CD14-positive monocyte (primary cell): ENCODE measurements around the gene PCDHA1. TPM values are rescaled to one million over a fixed set of nuclear protein-coding genes. Genes with fewer than 3 reads are reported as not detected.
A peak's percentile ranks its signal among the peaks of the same experiment; 100 is the strongest.

Source experiments
- DNase-seq, 3 donors: peaks; one replicate each; pipeline ENCODE4 v3.0.0-alpha.2; 2011 to 2022
- H2AFZ ChIP-seq: 2 replicates; pipeline ENCODE4 v1.6.0; 2012; ENCODE audit warnings: mild to moderate bottlenecking, low read depth, low read length, inconsistent platforms; ENCODE audit not compliant: insufficient read depth, poor library complexity, severe bottlenecking
- H3K27ac ChIP-seq, 2 donors: 1 replicate in 1 of 2; 2 replicates in 1 of 2; pipeline ENCODE4 v1.5.1; 2012 to 2013; ENCODE audit warnings: low read length in 2 of 2, control low read depth in 1 of 2, inconsistent platforms in 1 of 2, low read depth in 1 of 2, mild to moderate bottlenecking in 1 of 2
- H3K27me3 ChIP-seq, 2 donors: one replicate each; pipeline versions ENCODE4 v1.6.0 to v1.6.1; 2011 to 2013; ENCODE audit warnings: low read length in 2 of 2; ENCODE audit not compliant: control insufficient read depth in 2 of 2, insufficient read depth in 2 of 2
- H3K36me3 ChIP-seq, 2 donors: replicated peaks in 1 of 2; 1 replicate in 1 of 2; 2 replicates in 1 of 2; pipeline versions ENCODE4 v1.5.1 to v1.6.1; 2012 to 2013; ENCODE audit warnings: low read length in 2 of 2, control low read depth in 1 of 2, inconsistent platforms in 1 of 2, mild to moderate bottlenecking in 1 of 2; ENCODE audit not compliant: insufficient read depth in 2 of 2, control insufficient read depth in 1 of 2
- H3K4me1 ChIP-seq, 2 donors: 1 replicate in 1 of 2; 2 replicates in 1 of 2; pipeline versions ENCODE4 v1.5.1 to v1.6.1; 2012 to 2013; ENCODE audit warnings: low read length in 2 of 2, control low read depth in 1 of 2, inconsistent platforms in 1 of 2, mild to moderate bottlenecking in 1 of 2, moderate library complexity in 1 of 2; ENCODE audit not compliant: insufficient read depth in 2 of 2, control insufficient read depth in 1 of 2
- H3K4me2 ChIP-seq: replicated peaks from 2 replicates; pipeline ENCODE3; 2012; ENCODE audit warnings: low read length, moderate library complexity, mild to moderate bottlenecking; ENCODE audit not compliant: poor library complexity, severe bottlenecking; ENCODE audit errors: extremely low read depth
- H3K4me3 ChIP-seq, 3 experiments: fragments of 200-600 bp in 1 of 3; sonication (generic) in 1 of 3; replicated peaks in 1 of 3; 1 replicate in 2 of 3; 2 replicates in 1 of 3; pipeline ENCODE4 v1.5.1; 2011 to 2013; ENCODE audit warnings: low read length in 3 of 3, mild to moderate bottlenecking in 3 of 3, control low read depth in 2 of 3, low read depth in 2 of 3, inconsistent platforms in 1 of 3, moderate library complexity in 1 of 3
- H3K79me2 ChIP-seq: 2 replicates; pipeline ENCODE4 v1.6.0; 2012; ENCODE audit warnings: mild to moderate bottlenecking, control low read depth, inconsistent platforms, low read length, moderate library complexity; ENCODE audit not compliant: insufficient read depth
- H3K9ac ChIP-seq: 2 replicates; pipeline ENCODE4 v1.6.0; 2017; ENCODE audit warnings: low read length, mild to moderate bottlenecking; ENCODE audit not compliant: insufficient read depth, poor library complexity, severe bottlenecking
- H3K9me3 ChIP-seq, 2 donors: replicated peaks in 1 of 2; 1 replicate in 1 of 2; 2 replicates in 1 of 2; pipeline versions ENCODE4 v1.5.1 to v1.6.1; 2012 to 2013; ENCODE audit warnings: low read length in 2 of 2, control low read depth in 1 of 2; ENCODE audit not compliant: control insufficient read depth in 1 of 2, insufficient read depth in 1 of 2
- H4K20me1 ChIP-seq: 2 replicates; pipeline ENCODE4 v1.6.0; 2012; ENCODE audit warnings: mild to moderate bottlenecking, low read length, control low read depth, moderate library complexity; ENCODE audit not compliant: insufficient read depth
- H3K27ac Mint-ChIP-seq, 7 donors: one replicate each; pipeline ENCODE4 v1.8.0; 2020; ENCODE audit warnings: mild to moderate bottlenecking in 7 of 7, mixed read lengths in 7 of 7, moderate library complexity in 6 of 7, inconsistent platforms in 2 of 7
- H3K27me3 Mint-ChIP-seq, 3 donors: one replicate each; pipeline ENCODE4 v1.8.0; 2021 to 2022; ENCODE audit warnings: low read depth in 3 of 3, mild to moderate bottlenecking in 3 of 3, mixed read lengths in 3 of 3, moderate library complexity in 3 of 3, inconsistent platforms in 1 of 3
- H3K36me3 Mint-ChIP-seq, 2 donors: one replicate each; pipeline ENCODE4 v1.8.0; 2020; ENCODE audit warnings: mixed read lengths in 2 of 2, inconsistent platforms in 1 of 2, mild to moderate bottlenecking in 1 of 2
- H3K4me1 Mint-ChIP-seq: one replicate; pipeline ENCODE4 v1.8.0; 2020; ENCODE audit warnings: mild to moderate bottlenecking, mixed read lengths
- H3K4me3 Mint-ChIP-seq, 2 donors: one replicate each; pipeline ENCODE4 v1.8.0; 2020; ENCODE audit warnings: mild to moderate bottlenecking in 2 of 2, mixed read lengths in 2 of 2, moderate library complexity in 1 of 2
- H3K9me3 Mint-ChIP-seq, 7 donors: one replicate each; pipeline ENCODE4 v1.8.0; 2020 to 2022; ENCODE audit warnings: mixed read lengths in 7 of 7, mild to moderate bottlenecking in 6 of 7, moderate library complexity in 6 of 7, inconsistent platforms in 2 of 7
- WGBS: methylation state at CpG from one replicate; pipeline ENCODE4 v1.1.5; 2013; ENCODE audit warnings: missing lambda C conversion rate; ENCODE audit not compliant: insufficient coverage; 5-methylcytosine and 5-hydroxymethylcytosine counted together
- intact Hi-C, 2 donors: fragments of 100-400 bp; cut with micrococcal nuclease; formaldehyde crosslinking; loops; one replicate each; pipeline versions ENCODE4 v1.15.0 to v1.15.1; 2023
- polyA plus RNA-seq, 3 donors: library from polyadenylated mRNA; depleted of rRNA in 1 of 3; unstranded in 2 of 3; stranded (reverse) in 1 of 3; fragments of 300-500 nt in 2 of 3; fragments of >200 nt in 1 of 3; fragmentation: Illumina TruSeq in 2 of 3; gene quantifications; 1 replicate in 2 of 3; 2 replicates in 1 of 3; pipeline ENCODE4 v1.2.3, GENCODE V29; 2012 to 2021
- TF ChIP-seq, protein P1 (sequence below): fragments of 200-600 bp; IDR thresholded peaks from one replicate; pipeline ENCODE4 v1.8.0; 2022; ENCODE audit warnings: antibody characterized with exemption, mild to moderate bottlenecking

The PCDHA1 gene
- polyA plus RNA-seq, 3 donors: not detected

DNA sequence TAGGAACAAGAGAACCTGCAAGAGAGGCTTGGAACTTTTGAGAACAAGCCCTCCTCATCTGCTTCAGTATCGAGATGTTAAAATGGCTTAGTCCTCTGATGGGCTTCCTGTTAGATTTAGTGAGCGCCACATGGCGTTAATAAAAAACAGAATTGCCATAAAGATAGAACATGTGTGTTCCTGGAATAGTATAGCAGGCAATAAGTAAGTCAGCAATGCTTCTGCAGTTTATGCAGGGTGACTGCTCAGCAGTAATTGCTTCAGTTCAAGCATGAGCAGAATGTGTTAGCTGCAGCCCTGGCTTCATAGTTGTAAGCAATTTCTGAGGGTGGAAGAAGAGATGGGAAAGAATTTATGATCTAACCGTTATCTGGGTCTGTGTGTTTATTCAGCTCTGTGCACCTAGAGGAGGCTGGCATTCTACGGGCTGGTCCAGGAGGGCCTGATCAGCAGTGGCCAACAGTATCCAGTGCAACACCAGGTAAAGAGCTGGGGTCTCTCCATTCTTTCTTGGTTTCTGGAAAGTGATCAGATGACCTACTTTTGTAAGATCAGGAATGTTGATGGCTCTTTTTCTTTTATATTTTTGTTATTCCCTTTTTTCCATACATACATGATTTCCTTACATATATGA, 196.3 kb downstream of the PCDHA1 start:
- Mint-ChIP-seq H3K36me3 (no peaks in the 10 kb centered on the region), H3K9me3 (peaks cover 4 to 19% (median 7%) of the 10 kb centered on the region in 7 donors), H3K4me3 (no peak overlapping the region), H3K27me3 (peaks cover 0 to 4% (median 3%) of the 10 kb centered on the region in 3 donors), H3K4me1 (no peaks in the 10 kb centered on the region), H3K27ac (peak overlapping the region in 1 of 7 donors; percentile 8)
- no peaks in the 10 kb centered on the region for H4K20me1 ChIP-seq
- TF ChIP-seq, protein P1, sequence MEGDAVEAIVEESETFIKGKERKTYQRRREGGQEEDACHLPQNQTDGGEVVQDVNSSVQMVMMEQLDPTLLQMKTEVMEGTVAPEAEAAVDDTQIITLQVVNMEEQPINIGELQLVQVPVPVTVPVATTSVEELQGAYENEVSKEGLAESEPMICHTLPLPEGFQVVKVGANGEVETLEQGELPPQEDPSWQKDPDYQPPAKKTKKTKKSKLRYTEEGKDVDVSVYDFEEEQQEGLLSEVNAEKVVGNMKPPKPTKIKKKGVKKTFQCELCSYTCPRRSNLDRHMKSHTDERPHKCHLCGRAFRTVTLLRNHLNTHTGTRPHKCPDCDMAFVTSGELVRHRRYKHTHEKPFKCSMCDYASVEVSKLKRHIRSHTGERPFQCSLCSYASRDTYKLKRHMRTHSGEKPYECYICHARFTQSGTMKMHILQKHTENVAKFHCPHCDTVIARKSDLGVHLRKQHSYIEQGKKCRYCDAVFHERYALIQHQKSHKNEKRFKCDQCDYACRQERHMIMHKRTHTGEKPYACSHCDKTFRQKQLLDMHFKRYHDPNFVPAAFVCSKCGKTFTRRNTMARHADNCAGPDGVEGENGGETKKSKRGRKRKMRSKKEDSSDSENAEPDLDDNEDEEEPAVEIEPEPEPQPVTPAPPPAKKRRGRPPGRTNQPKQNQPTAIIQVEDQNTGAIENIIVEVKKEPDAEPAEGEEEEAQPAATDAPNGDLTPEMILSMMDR: no peak
- H3K79me2 ChIP-seq: no peaks in the 10 kb centered on the region
- H3K27ac ChIP-seq: no peak overlapping the region
- H3K27me3 ChIP-seq: no peaks in the 10 kb centered on the region
- H3K9ac ChIP-seq: no peak overlapping the region
- no peaks in the 10 kb centered on the region for H3K4me1 ChIP-seq
- no peaks in the 10 kb centered on the region for H3K36me3 ChIP-seq
- no peak overlapping the region for H3K4me2 ChIP-seq
- peaks cover 4 to 5% of the 10 kb centered on the region in 2 donors for H3K9me3 ChIP-seq
- 93% methylated on average over 5 of the region's 5 CpGs for WGBS
- H3K4me3 ChIP-seq: no peak overlapping the region
- intact Hi-C loops: no loop called here
- no peak for DNase-seq
- no peak overlapping the region for H2AFZ ChIP-seq

DNA sequence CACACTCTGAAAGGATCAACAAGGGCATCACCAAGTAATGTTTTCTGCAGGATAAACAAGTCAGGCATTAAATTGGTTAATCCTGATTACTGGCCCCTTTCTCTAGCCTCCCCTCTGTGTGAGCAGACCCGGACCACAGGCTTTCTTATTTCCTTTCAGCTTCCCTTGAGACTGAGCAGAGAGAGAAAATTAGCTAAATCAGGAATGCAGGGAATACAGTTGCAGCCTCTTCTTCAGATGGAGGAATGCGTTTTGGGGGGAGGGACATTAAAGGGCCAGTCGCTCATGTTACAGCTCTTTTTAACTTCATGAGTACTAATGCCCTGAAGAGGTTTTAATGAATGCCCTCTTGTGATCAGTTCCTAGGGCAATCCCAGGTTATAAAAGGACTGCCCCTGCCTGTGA, 200.2 kb downstream of the PCDHA1 start:
- no peaks in the 10 kb centered on the region for H3K36me3 ChIP-seq
- 0% methylated on average over 1 of the region's 3 CpGs for WGBS
- no peak overlapping the region for H3K9ac ChIP-seq
- no peak overlapping the region for H3K4me2 ChIP-seq
- TF ChIP-seq, protein P1: no peak
- Mint-ChIP-seq H3K27ac (no peak overlapping the region), H3K4me1 (no peaks in the 10 kb centered on the region), H3K36me3 (no peaks in the 10 kb centered on the region), H3K27me3 (peaks cover 0 to 5% (median 2%) of the 10 kb centered on the region in 3 donors), H3K9me3 (peaks cover 4 to 17% (median 7%) of the 10 kb centered on the region in 7 donors), H3K4me3 (no peak overlapping the region)
- no peaks in the 10 kb centered on the region for H3K27me3 ChIP-seq
- no peak overlapping the region for H3K27ac ChIP-seq
- H3K4me3 ChIP-seq: no peak overlapping the region
- no peaks in the 10 kb centered on the region for H3K79me2 ChIP-seq
- peaks cover 5 to 8% of the 10 kb centered on the region in 2 donors for H3K9me3 ChIP-seq
- H2AFZ ChIP-seq: no peak overlapping the region
- no peak for DNase-seq
- intact Hi-C loops: no loop called here
- no peaks in the 10 kb centered on the region for H3K4me1 ChIP-seq
- H4K20me1 ChIP-seq: no peaks in the 10 kb centered on the region
